ENCODE data around the gene UBN2. TPM values are rescaled to one million over a fixed set of nuclear protein-coding genes. Genes with fewer than 3 reads are reported as not detected.

UBN2 gene
- total and polyA plus RNA-seq, 2 of the 13 experiments (the other 11 are each of a cell fraction or from before 2014, with no cell fraction given): 5.6 to 5.7 TPM

- H3K36me3 ChIP-seq (replicated peaks in 1 of 2; ENCODE audit: control insufficient read depth in 1 of 2, insufficient read depth in 2 of 2, low read length in 2 of 2): peaks cover 4 to 9% of the 10 kb centered on the region in 2 experiments; a peak in 2 of 5 replicates
- DNase-seq (ENCODE audit: low spot score) (no peak), ATAC-seq (no peak), FAIRE-seq (no peak)
- peak overlapping the region; percentile 92; the same call in 1 of the 2 replicates for H3K9ac ChIP-seq (ENCODE audit: insufficient read depth, low read depth, low read length)
- ChIA-PET CTCF (ENCODE audit: low intra/inter-chr PET ratio, low total read pairs) (no interaction called here), POLR2A (interaction anchor here (0.6 to 3.3 kb wide), 4 partner anchors 107 to 158 kb away, joined by 3 to 10 read pairs (median 6); partner anchors contain the start of gene LUC7L2)
- no peaks in the 10 kb centered on the region for H3K27me3 ChIP-seq (ENCODE audit: control insufficient read depth in 1 of 2, insufficient read depth in 2 of 2, low read length in 2 of 2)
- H3K4me3 ChIP-seq (replicated peaks in 1 of 3; ENCODE audit: insufficient read depth in 1 of 3, low read depth in 2 of 3, low read length in 3 of 3): peak overlapping the region; percentile 79 to 98 (median 95); a peak in 5 of 6 replicates
- 46% methylated on average over 2 of the region's 2 CpGs for WGBS (ENCODE audit: low lambda C conversion rate)
- H3K79me2 ChIP-seq (ENCODE audit: insufficient read depth, low read length): peaks cover 45% of the 10 kb centered on the region
- peak overlapping the region; percentile 67 for H3K4me2 ChIP-seq (ENCODE audit: low read depth, low read length)
- no peaks in the 10 kb centered on the region for H4K20me1 ChIP-seq (ENCODE audit: insufficient read depth, low read length)
- in situ Hi-C loops (cut with HindIII; ENCODE audit: extremely low pct_ligation_motif_present, low pct_unique_long_range_greater_than_20kb) (no loop called here), intact Hi-C loops (cut with micrococcal nuclease; ENCODE audit: unreplicated experiment) (loop anchor here (10.0 kb wide), 1 partner anchor 102 kb away; no protein-coding TSS in a partner anchor)
- no peak overlapping the region for H2AFZ ChIP-seq (ENCODE audit: low read length)
- H3K9me3 ChIP-seq (ENCODE audit: low read length): no peaks in the 10 kb centered on the region
- no peak overlapping the region for H3K27ac ChIP-seq (ENCODE audit: extremely low read length, insufficient read depth, low read length)
- TSS peak; percentile 58 for BruUV-seq (replicated peaks)
- peaks cover 25% of the 10 kb centered on the region for H3K4me1 ChIP-seq (ENCODE audit: insufficient read depth, low read length)
- TF ChIP-seq PHF21A (CRISPR knock-in tag; IDR thresholded peaks at IDR 0.05) (no peak), ZNF839 (CRISPR knock-in tag; IDR thresholded peaks at IDR 0.05; ENCODE audit: borderline replicate concordance) (no peak), ZNF484 (CRISPR knock-in tag; IDR thresholded peaks at IDR 0.05; ENCODE audit: borderline replicate concordance, low read depth) (no peak), ZNF329 (CRISPR knock-in tag; IDR thresholded peaks at IDR 0.05; ENCODE audit: low read depth) (no peak), ZNF652 (CRISPR knock-in tag; IDR thresholded peaks at IDR 0.05; ENCODE audit: borderline replicate concordance, low read depth) (no peak), MNT (IDR thresholded peaks at IDR 0.05) (no peak), TGIF2 (CRISPR knock-in tag; IDR thresholded peaks at IDR 0.05) (no peak)
- TF ChIP-seq, protein P1, sequence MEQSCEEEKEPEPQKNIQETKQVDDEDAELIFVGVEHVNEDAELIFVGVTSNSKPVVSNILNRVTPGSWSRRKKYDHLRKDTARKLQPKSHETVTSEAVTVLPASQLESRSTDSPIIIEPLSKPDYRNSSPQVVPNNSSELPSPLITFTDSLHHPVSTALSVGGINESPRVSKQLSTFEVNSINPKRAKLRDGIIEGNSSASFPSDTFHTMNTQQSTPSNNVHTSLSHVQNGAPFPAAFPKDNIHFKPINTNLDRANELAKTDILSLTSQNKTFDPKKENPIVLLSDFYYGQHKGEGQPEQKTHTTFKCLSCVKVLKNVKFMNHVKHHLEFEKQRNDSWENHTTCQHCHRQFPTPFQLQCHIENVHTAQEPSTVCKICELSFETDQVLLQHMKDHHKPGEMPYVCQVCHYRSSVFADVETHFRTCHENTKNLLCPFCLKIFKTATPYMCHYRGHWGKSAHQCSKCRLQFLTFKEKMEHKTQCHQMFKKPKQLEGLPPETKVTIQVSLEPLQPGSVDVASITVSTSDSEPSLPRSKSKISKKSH (CRISPR knock-in tag; IDR thresholded peaks at IDR 0.05; ENCODE audit: borderline replicate concordance): no peak
Measured at GRCh38 chr7:139232904-139233303, 1.9 kb downstream of the UBN2 start.
